GM12873 (cell line): ENCODE data around the gene THSD7A.

Source experiments
- CTCF ChIP-seq: IDR thresholded peaks from 2 replicates; pipeline ENCODE4 v1.5.1; 2012; ENCODE audit warnings: low read depth, mild to moderate bottlenecking, moderate library complexity, low read length, control low read depth; ENCODE audit not compliant: insufficient read depth; ENCODE audit errors: missing control alignments

The THSD7A gene

GRCh38 chr7:11690395-11690794 is 141.6 kb downstream of the THSD7A start:
- no peak for TF ChIP-seq CTCF

- no peak for TF ChIP-seq CTCF
Observed at GRCh38 chr7:11689096-11689495, 142.9 kb downstream of the THSD7A start.

GRCh38 chr7:11681461-11681860 is 150.5 kb downstream of the THSD7A start:
- TF ChIP-seq CTCF: no peak

GRCh38 chr7:11675163-11675562 is 156.8 kb downstream of the THSD7A start:
- TF ChIP-seq CTCF: no peak

GRCh38 chr7:11668727-11669126 is 163.3 kb downstream of the THSD7A start:
- TF ChIP-seq CTCF: no peak

- TF ChIP-seq CTCF: no peak
Observed at GRCh38 chr7:11667810-11668185, 164.2 kb downstream of the THSD7A start.

GRCh38 chr7:11667071-11667809 is 164.8 kb downstream of the THSD7A start:
- TF ChIP-seq CTCF: no peak
